GM12878 (cell line): ENCODE data around the gene GMCL2. TPM values are rescaled to one million over a fixed set of nuclear protein-coding genes. Genes with fewer than 3 reads are reported as not detected.
A peak's percentile ranks its signal among the peaks of the same experiment; 100 is the strongest.

Source experiments
- FOXM1 ChIP-seq: IDR thresholded peaks from 2 replicates; pipeline ENCODE4 v1.6.1; 2012; ENCODE audit warnings: low read depth, mild to moderate bottlenecking, inconsistent platforms, low read length, moderate library complexity
- HDGF ChIP-seq: fragments of 450-650 bp; IDR thresholded peaks from 2 replicates; pipeline ENCODE4 v1.6.1; 2016; ENCODE audit warnings: antibody characterized with exemption
- IRF5 ChIP-seq: fragments of 450-650 bp; IDR thresholded peaks from 2 replicates; pipeline ENCODE4 v1.6.1; 2017; ENCODE audit warnings: borderline replicate concordance
- KDM1A ChIP-seq: fragments of 200-600 bp; sonication (generic); IDR thresholded peaks from 2 replicates; pipeline ENCODE4 v1.6.1; 2016; ENCODE audit warnings: borderline replicate concordance
- LARP7 ChIP-seq: fragments of 450-650 bp; IDR thresholded peaks from 2 replicates; pipeline ENCODE4 v1.6.1; 2017; ENCODE audit warnings: mild to moderate bottlenecking
- MEF2B ChIP-seq: fragments of 450-650 bp; IDR thresholded peaks from 2 replicates; pipeline ENCODE4 v1.6.1; 2018; ENCODE audit warnings: mild to moderate bottlenecking, moderate library complexity; ENCODE audit not compliant: partially characterized antibody, poor library complexity, severe bottlenecking
- NR2C1 ChIP-seq: fragments of 450-650 bp; IDR thresholded peaks from 2 replicates; pipeline ENCODE4 v1.6.1; 2017; ENCODE audit warnings: antibody characterized with exemption, mild to moderate bottlenecking, moderate library complexity
- PRDM15 ChIP-seq: fragments of 450-650 bp; formaldehyde crosslinking; IDR thresholded peaks from 2 replicates; pipeline ENCODE4 v1.4.0; 2020; ENCODE audit warnings: mild to moderate bottlenecking, moderate library complexity
- SIN3A ChIP-seq: IDR thresholded peaks from 2 replicates; pipeline ENCODE4 v1.6.1; 2012; ENCODE audit warnings: low read depth, low read length, improper control_type of control experiment
- SREBF2 ChIP-seq: IDR thresholded peaks from 2 replicates; pipeline ENCODE4 v1.6.1; 2012; ENCODE audit warnings: mild to moderate bottlenecking, low read length
- SRF ChIP-seq, 2 experiments: IDR thresholded peaks; 2 replicates each; pipeline ENCODE4 v1.6.1; 2011; ENCODE audit warnings: low read depth in 2 of 2, low read length in 2 of 2, mild to moderate bottlenecking in 1 of 2, moderate library complexity in 1 of 2
- STAT1 ChIP-seq: fragments of 450-650 bp; conservative IDR thresholded peaks from 2 replicates; pipeline ENCODE4 v1.6.1; 2014; ENCODE audit warnings: antibody characterized with exemption, mild to moderate bottlenecking
- SUPT20H ChIP-seq: IDR thresholded peaks from 2 replicates; pipeline ENCODE4 v1.6.1; 2011; ENCODE audit warnings: low read depth, mild to moderate bottlenecking, low read length, moderate library complexity, borderline replicate concordance; ENCODE audit not compliant: control insufficient read depth
- TAF1 ChIP-seq: IDR thresholded peaks from 2 replicates; pipeline ENCODE4 v1.6.1; 2011; ENCODE audit warnings: mild to moderate bottlenecking, low read depth, low read length, borderline replicate concordance
- TCF12 ChIP-seq: IDR thresholded peaks from 2 replicates; pipeline ENCODE4 v1.6.1; 2011; ENCODE audit warnings: low read depth, mild to moderate bottlenecking, low read length
- WRNIP1 ChIP-seq: IDR thresholded peaks from 2 replicates; pipeline ENCODE4 v1.6.1; 2011; ENCODE audit warnings: low read depth, low read length, improper control_type of control experiment, borderline replicate concordance
- YY1 ChIP-seq: IDR thresholded peaks from 2 replicates; pipeline ENCODE4 v1.6.1; 2011; ENCODE audit warnings: low read depth, mild to moderate bottlenecking, low read length
- ZNF217 ChIP-seq: fragments of 450-650 bp; IDR thresholded peaks from 2 replicates; pipeline ENCODE4 v1.6.1; 2017; ENCODE audit warnings: antibody characterized with exemption, mild to moderate bottlenecking
- ZNF592 ChIP-seq: fragments of 450-650 bp; IDR thresholded peaks from 2 replicates; pipeline ENCODE4 v1.6.1; 2017; ENCODE audit warnings: mild to moderate bottlenecking, moderate library complexity
- ZSCAN29 ChIP-seq: fragments of 450-650 bp; IDR thresholded peaks from 2 replicates; pipeline ENCODE4 v1.6.1; 2017; ENCODE audit warnings: mild to moderate bottlenecking, moderate library complexity
- polyA plus RNA-seq, 11 experiments: library from polyadenylated mRNA; depleted of rRNA in 4 of 11; unstranded in 6 of 11; stranded (reverse) in 5 of 11; fragments of >200 nt; fragmentation: Nextera tagmentation in 4 of 11; fragmentation: Illumina TruSeq in 1 of 11; extraction: Ambion mirVana in 4 of 11; extraction: Trizol in 1 of 11; gene quantifications; 1 replicate in 1 of 11; 2 replicates in 10 of 11; pipeline versions ENCODE4 v1.2.1 to v1.2.3, GENCODE V29; 2011 to 2016; ENCODE audit warnings: inconsistent platforms in 2 of 11, missing spikeins in 2 of 11, low read depth in 1 of 11
- total RNA-seq, 4 experiments: library from RNA; depleted of rRNA in 3 of 4; stranded (reverse); fragments of >200 nt in 3 of 4; fragmentation: Illumina TruSeq in 1 of 4; extraction: Trizol in 1 of 4; gene quantifications; 2 replicates each; pipeline versions ENCODE4 v1.2.1 to v1.2.3, GENCODE V29; 2013 to 2021

The GMCL2 gene
- total and polyA plus RNA-seq, 10 of the 15 experiments (the other 5 are each of a cell fraction or from before 2014, with no cell fraction given), result 0.07 TPM; not detected in 9

GRCh38 chr5:178204935-178205748 lies 18.0 kb upstream of the GMCL2 start (continued):
- TF ChIP-seq SUPT20H (no peak), KDM1A (no peak), PRDM15 (no peak), STAT1 (no peak), HDGF (no peak), TAF1 (no peak; the same call in 1 of the 2 replicates), LARP7 (peak; percentile 71), WRNIP1 (no peak), ZNF217 (0 out of 2 replicates have a peak, but pooled peaks have one; percentile 20), MEF2B (no peak), NR2C1 (no peak), ZSCAN29 (peak; percentile 65; the same call in 1 of the 2 replicates), FOXM1 (no peak), YY1 (peak; percentile 16; the same call in 1 of the 2 replicates), SIN3A (no peak; the same call in 1 of the 2 replicates), TCF12 (no peak), SREBF2 (no peak), SRF (IDR thresholded peaks at IDR 0.05; ENCODE audit: low read depth in 2 of 2, low read length in 2 of 2) (no peak), ZNF592 (no peak), IRF5 (no peak)
